Dermis microvascular lymphatic vessel endothelial cell (primary cell): Measurements from ENCODE around the gene RGS3. TPM values are rescaled to one million over a fixed set of nuclear protein-coding genes. Genes with fewer than 3 reads are reported as not detected.
"Not testable (repeated sequence)": the region's sequence is repeated elsewhere in the genome, so short reads cannot be mapped to it uniquely, and the experiment has no call there.

Experiments used
- DNase-seq, 2 donors: peaks; one replicate each; pipeline versions ENCODE4 v3.0.0 to v3.0.0-alpha.2; 2010; ENCODE audit warnings: low read depth in 2 of 2
- total RNA-seq: library from RNA; depleted of rRNA; stranded (reverse); fragments of >200 nt; gene quantifications from 2 replicates; pipeline ENCODE4 v1.2.1, GENCODE V29; 2014

Gene RGS3
- total RNA-seq, 1 donor from 2014 or later, result 180 TPM

DNA sequence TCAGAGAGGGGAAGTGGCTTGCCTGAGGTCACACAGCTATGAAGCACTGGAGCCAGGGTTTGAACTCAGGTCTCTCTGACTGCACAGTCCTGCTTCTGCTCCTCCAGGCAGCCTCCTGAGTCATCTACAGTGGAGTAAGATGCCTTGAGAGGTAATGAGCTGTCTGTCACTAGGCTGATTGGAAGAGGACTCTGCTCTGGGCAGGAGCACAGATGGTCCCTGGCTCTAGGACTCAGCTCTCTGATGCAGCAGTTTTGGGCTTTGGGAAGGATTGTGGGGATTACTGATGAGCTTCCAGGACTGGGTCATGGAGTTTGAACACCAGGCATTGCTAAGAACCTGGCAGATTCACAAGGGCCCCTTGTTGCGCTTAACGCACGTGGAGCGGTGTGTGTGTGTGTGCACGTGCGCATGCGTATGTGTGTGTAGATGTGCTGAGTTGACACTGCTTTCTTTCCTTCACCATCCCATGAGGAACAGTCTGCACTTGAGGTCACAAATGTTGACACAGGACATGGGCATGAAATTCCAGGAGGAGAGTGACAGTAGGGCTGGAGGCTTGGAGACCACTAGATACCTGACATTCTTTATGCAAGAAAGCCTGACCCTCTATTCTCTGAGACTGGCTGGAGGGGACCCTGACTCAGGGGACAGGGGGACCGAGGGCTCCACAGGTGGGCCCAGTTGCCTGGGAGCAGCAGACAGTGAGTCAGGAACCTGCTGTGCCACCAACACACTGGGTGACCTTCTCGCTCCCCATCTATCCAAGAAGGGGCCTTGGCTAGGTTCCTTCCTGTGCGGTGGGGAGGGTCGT, 170.5 kb downstream of the RGS3 start:
- no peak for DNase-seq

DNA sequence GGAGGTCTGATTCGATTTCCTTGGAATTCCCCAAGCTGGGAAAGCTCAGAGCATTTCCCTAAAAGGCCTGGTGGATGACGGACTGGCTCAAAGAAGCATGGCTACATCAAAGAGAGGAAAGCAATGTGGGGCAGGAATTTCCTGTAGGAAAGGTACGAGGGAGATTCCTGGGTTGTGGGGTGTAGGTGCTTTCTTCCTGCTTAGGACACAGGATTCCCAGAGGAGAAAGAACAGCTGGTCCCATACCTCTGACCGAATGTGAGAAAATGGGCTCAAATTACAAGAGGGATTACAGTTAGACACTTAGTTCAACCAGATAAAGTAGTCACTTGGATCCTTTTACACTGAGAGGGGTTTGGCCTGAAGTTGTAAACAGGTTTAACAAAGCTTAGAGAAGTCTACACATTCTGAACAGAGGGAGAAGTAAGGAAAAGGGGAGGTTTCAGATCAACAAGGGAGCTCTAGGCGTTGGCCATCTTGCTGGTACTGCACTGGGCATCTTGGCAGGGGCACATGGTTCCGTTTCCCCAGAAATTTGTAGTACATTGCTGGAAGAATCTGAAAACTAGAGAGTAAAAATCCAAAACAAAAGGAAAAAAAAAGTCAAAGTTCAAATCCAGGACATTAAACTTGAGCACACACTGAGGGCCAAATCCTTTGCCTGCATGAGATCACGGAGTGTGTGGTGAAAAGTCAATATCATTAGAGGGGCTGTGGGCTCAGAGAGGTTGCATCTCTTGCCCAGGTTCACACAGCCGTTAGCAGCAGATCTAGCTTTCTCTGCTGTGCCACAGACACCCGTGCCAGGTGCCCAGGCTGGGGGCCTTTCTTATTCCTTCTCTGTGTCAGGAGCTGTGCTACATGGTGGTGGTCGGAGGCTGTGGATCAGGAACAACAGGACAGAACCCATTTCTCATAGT, 171.3 kb downstream of the RGS3 start:
- peak; percentile 62 to 88 for DNase-seq

DNA sequence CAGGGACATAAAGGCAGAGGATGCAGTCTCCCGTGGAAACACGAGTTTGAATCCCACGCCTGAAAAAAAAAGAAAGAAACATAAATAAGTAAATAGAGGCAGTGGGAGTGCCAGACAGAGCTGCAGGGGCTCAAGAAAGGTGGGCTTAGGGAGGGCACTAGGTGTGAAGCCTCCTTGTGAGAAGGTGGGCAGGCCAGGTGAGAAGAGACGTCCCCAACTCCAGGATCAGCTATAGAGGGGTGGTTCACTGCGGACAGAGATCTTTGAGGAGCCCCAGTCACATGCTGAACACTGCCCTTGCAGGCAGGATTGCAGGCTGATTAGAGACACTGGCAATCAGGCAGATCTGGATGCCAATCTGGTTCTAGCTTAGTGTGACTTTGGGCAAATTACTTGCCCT, 172.1 kb downstream of the RGS3 start:
- no peak for DNase-seq

DNA sequence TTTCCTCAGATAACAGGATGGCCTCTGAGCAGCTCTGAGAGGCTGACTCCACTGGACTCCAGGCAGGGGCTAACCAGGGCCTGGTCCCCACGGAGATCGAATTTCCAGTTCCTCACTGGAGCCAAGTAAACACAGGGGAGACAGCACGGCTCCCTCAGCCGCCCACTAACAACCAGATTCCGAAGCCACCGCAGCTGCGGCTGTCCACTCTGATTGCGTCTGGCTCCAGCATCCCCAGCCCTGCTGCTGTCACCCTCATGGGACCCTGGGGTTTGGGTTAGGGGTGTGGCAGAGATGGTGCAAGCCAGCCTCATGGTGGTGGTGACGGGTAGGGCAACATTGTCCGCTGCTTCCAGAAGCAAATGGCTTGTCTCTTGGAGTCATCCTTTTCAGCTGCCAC, 172.6 kb downstream of the RGS3 start:
- DNase-seq, result no peak

DNA sequence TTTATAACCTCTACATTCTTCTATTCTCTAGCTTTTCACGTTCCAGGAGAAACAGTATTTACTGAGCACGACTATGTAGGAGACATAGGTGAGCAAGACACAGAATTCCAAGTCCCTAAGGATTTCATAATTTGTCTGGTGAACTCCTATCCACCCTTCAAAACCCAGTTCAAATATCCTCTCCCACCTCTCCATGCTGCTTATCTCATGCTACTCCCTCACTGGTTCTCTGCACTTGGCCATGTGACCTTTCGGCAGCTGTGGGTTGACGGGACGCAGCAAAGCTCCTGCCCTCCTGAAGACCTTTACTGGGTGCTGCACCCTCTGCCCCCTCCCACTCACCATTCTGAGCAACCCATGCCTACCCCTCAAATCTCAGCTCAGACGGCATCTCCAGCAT, 173.2 kb downstream of the RGS3 start:
- no peak for DNase-seq

DNA sequence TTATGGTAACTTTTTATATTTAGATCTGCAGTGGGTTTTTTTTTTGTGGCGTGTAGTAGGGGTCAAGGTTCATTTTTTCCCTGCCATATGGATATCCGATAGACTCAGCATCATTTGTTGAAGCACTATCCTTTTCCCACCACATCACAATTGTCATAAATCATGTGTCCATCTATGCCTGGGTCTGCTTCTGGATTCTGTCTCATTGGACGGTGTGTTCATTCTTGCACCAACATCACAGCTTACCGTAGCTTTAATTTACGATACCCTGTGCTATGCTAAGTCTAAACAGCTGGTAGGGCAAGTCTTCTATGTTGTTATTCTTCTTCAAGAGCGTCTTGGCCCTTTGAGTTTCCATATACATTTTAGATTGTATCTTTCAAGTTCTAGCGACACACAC, 175.0 kb downstream of the RGS3 start:
- DNase-seq, result no peak

DNA sequence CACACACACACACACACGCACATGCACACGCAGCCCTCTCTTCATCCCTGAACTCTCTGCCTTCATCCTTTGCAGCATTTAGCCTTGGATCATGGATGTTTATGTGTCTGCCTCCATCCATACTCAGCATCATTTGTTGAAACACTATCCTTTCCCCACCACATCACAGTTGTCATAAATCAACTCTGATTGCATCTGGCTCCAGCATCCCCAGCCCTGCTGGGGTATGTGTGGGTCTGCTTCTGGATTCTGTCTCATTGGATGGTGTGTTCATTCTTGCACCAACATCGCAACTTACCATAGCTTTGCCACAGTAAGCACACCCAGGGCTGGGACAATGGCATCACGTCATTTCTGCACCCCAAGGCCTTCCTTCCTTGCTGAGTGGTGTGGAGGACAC, 175.4 kb downstream of the RGS3 start:
- no peak for DNase-seq

DNA sequence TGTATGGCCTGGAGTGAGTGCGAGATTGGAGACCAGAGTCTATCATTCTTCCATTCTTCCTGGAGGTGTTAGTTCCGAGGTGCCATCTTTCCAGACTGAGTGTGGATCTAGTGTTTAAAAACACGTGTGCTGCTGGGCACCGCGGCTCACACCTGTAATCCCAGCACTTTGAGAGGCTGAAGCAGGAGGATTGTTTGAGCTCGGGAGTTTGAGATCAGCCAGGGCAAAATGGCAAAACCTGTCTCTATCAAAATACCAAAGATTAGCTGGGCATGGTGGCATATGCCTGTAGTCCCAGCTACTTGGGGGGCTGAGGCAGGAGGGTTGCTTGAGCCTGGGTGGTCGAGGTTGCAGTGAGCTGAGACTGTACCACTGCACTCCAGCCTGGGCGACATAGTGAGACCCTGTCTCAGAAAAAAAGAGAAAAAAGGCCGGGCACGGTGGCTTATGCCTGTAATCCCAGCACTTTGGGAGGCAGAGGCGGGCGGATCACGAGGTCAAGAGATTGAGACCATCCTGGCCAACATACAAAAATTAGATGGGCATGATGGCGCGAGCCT, 176.0 kb downstream of the RGS3 start:
- DNase-seq, result not testable (repeated sequence)

DNA sequence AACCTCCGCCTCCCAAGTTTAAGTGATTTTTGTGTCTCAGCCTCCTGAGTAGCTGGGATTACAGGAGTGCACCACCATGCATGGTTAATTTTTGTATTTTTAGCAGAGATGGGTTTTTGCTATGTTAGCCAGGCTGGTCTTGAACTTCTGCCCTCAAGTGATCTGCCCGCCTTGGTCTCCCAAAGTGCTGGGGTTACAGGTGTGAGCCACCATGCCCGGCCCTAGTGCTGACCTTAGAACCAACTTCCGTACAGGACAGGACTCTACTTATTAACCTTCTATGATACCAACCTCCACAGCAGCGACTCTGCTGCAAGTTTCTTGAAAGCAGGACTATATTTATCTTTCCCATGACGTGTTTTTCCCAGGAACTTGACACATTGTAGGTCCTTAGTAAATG, 176.9 kb downstream of the RGS3 start:
- no peak for DNase-seq

DNA sequence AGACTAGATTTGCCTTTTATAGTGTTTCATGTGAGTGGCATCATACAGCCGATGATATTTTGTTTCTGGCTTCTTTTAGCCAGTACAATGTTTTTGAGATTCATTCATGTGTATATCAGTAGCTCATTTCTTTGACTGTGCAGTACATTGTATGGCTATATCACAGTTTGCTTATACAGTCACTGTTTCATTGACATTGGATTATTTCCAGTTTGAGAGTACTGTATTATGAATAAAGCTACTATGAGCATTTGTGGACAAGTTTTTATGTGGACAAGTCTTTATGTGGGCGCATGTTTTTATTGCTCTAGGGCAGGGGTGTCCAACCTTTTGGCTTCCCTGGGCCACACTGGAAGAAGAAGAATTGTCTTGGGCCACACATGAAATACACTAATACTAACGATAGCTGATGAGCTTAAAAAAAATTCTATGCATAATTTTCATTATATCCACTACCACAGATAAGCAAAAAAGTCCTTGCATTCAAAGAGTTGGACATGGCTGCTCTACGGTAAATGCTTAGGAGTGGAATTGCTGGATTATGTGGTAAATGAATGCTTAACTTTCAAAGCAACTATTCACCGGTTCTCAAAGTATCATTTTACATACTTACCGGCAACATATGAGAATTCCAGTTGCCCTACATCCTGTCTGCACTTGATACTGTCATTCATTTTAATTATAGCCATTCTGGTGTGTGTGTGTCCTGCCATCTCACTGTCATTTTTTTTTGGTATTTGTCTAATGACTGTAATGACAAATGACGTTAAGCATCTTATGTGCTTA, 177.8 kb downstream of the RGS3 start:
- DNase-seq, result no peak

DNA sequence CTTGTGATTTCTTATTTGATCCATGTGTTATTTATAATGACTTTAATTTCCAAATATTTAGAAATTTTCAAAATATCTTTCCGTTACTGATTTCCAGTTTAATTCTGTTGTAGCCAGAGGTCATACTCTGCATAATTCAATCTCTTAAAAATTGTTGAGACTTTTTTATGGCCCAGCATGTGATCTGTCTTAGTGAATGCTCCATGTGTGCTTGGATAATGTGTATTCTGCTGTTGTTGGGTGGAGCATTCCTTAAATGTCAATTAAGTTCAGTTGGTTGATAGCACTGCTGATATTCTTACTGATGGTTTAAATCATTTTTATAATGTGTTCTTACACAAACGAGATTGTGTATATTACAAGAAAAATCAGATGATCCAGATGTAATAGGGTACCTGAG, 180.8 kb downstream of the RGS3 start:
- DNase-seq, result no peak

DNA sequence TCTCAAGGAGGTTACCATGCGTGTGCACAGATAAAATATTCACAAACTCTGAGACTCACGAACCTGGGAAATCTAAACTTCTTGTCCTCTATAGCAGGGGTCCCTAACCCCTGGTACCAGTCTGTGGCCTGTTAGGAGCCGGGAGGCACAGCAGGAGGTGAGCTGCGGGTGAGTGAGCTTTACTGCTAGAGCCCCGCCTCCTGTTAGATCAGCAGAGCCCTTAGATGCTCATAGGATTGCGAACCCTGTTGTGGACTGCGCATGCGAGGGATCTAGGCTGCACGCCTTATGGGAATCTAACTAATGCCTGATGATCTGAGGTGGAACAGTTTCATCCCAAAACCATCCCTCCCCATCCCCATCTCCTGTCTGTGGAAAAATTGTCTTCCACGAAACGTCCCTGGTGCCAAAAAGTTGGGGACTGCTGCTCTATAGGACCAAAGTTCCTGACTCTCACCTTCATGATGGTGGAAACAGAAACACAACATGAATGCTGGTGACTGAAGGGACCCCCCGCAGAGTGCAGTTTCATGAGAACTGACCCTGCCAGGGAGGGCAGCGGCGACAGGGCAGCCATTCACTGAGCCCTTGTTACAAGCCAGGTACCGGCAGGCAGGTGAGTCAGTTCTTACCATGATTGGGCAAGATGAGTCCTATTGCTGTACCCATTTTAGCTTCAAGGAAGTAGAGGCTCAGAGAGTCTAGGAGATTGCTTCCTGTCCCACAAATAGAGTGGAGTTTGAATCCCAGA, 181.9 kb downstream of the RGS3 start:
- no peak for DNase-seq

DNA sequence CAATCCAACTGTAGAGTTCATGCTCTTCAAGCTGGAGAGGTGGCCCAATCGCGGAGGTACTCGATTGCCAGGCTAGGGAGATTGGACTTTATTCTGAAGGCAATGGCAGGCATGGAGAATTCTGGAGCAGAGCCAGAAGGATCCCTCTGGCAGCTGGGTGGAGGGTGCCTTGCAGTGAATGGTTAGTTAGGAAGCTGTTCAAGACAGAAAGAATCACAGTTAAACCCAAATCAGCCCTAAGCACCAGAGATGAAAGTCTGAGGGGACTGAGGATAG, 182.4 kb downstream of the RGS3 start:
- DNase-seq, result no peak

DNA sequence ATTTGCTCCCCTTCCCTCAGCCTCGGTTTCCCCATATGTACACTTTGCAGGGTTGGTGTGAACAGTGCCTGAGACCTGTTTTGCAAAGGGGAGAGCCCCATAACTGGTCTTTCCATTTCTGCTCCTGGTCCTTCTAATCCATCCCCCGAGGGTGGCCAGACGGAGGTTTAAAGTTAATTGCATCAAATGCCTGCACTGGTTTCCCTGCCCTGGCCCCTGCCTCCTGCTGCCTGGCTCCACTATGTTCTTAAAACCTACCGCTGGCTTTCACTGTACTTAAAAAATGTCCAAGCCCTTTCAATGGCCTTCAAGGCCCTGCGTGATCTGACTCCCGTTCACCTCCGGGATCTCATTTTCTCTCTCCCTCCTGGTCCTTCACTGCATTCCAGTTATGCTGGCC, 183.0 kb downstream of the RGS3 start:
- no peak for DNase-seq

Other genes with a start within 250 kb of the RGS3 start
- 12.3 and 15.4 TPM in 2 replicates for gene FKBP15, start 242.4 kb upstream of the RGS3 start, total RNA-seq
- 13.9 and 15.7 TPM in 2 replicates for gene SLC31A1, start 242.2 kb upstream of the RGS3 start, total RNA-seq
- gene CDC26, start 188.2 kb upstream of the RGS3 start, total RNA-seq, result 21.5 and 32.1 TPM in 2 replicates
- gene PRPF4, start 188.1 kb upstream of the RGS3 start, total RNA-seq, result 21.8 and 21.9 TPM in 2 replicates
- gene RNF183, start 160.4 kb upstream of the RGS3 start, total RNA-seq, result not detected in 2 replicates
- gene WDR31, start 123.5 kb upstream of the RGS3 start, total RNA-seq, result 0.13 and 0.38 TPM in 2 replicates
- gene BSPRY, start 114.2 kb upstream of the RGS3 start, total RNA-seq, result not detected in 2 replicates
- 4.5 and 11.9 TPM in 2 replicates for gene HDHD3, start 86.7 kb upstream of the RGS3 start, total RNA-seq
- 12.9 and 13.6 TPM in 2 replicates for gene ALAD, start 62.4 kb upstream of the RGS3 start, total RNA-seq
- gene POLE3, start 53.1 kb upstream of the RGS3 start, total RNA-seq, result 39.7 and 41.3 TPM in 2 replicates
- gene C9orf43, start 53.0 kb upstream of the RGS3 start, total RNA-seq, result 0.39 and 0.51 TPM in 2 replicates